Skeletal muscle tissue (tissue), 4 donors: Measurements from ENCODE around the gene PMF1. TPM values are rescaled to one million over a fixed set of nuclear protein-coding genes. Genes with fewer than 3 reads are reported as not detected.

Experiments
- H3K27ac ChIP-seq: one replicate; pipeline ENCODE4 v1.7.0; 2013; ENCODE audit warnings: mild to moderate bottlenecking, low read depth, low read length, inconsistent platforms
- H3K27me3 ChIP-seq, 3 donors: one replicate each; pipeline ENCODE4 v1.7.0; 2013; ENCODE audit warnings: low read length in 3 of 3; ENCODE audit not compliant: control insufficient read depth in 3 of 3, insufficient read depth in 3 of 3
- H3K36me3 ChIP-seq, 3 donors: one replicate each; pipeline ENCODE4 v1.7.0; 2013; ENCODE audit warnings: low read length in 3 of 3; ENCODE audit not compliant: control insufficient read depth in 3 of 3, insufficient read depth in 3 of 3
- H3K4me1 ChIP-seq, 3 donors: one replicate each; pipeline ENCODE4 v1.7.0; 2013; ENCODE audit warnings: low read length in 3 of 3, mild to moderate bottlenecking in 3 of 3; ENCODE audit not compliant: control insufficient read depth in 3 of 3, insufficient read depth in 3 of 3
- H3K4me3 ChIP-seq, 3 donors: one replicate each; pipeline ENCODE4 v1.7.0; 2013; ENCODE audit warnings: low read length in 3 of 3
- H3K9ac ChIP-seq, 3 donors: one replicate each; pipeline ENCODE4 v1.7.0; 2013; ENCODE audit warnings: low read length in 3 of 3, mild to moderate bottlenecking in 3 of 3, moderate library complexity in 2 of 3, low read depth in 1 of 3
- H3K9me3 ChIP-seq, 3 donors: one replicate each; pipeline ENCODE4 v1.7.0; 2013; ENCODE audit warnings: low read length in 3 of 3; ENCODE audit not compliant: control insufficient read depth in 3 of 3
- total RNA-seq: library from RNA; depleted of rRNA; stranded (reverse); fragments of >200 nt; gene quantifications from one replicate; pipeline ENCODE4 v1.2.3, GENCODE V29; 2014
- donor health status: Osteomylitis.

PMF1 gene
- total RNA-seq, 1 donor from 2014 or later, result 50.6 TPM

DNA sequence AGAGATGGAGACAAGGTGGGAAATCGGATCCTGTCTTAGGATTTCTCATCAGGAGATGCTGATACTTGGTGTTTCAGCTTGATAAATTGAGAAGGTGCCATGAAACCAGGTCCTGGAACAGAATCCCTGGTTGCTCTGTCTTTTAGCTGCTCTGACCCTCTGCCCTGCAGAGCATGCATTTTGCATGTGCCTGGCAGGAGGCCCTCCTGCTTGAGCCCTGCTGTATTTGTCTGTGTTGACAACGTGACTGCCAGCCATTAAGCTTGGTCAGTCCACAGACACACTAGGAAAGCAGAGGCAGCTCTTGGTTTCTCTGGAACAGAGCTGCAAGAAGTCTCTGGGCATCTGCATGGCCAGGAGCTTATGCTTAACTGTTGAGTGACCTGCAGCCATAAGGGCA lies 16.4 kb upstream of the PMF1 start:
- Histone ChIP-seq H3K9ac (peak overlapping the region in 2 of 3 donors; percentile 2 to 50), H3K36me3 (peaks cover 8 to 28% (median 18%) of the 10 kb centered on the region in 3 donors), H3K27me3 (no peaks in the 10 kb centered on the region), H3K27ac (no peak overlapping the region), H3K4me1 (peaks cover 24 to 32% (median 28%) of the 10 kb centered on the region in 3 donors), H3K9me3 (no peaks in the 10 kb centered on the region), H3K4me3 (no peak overlapping the region)

DNA sequence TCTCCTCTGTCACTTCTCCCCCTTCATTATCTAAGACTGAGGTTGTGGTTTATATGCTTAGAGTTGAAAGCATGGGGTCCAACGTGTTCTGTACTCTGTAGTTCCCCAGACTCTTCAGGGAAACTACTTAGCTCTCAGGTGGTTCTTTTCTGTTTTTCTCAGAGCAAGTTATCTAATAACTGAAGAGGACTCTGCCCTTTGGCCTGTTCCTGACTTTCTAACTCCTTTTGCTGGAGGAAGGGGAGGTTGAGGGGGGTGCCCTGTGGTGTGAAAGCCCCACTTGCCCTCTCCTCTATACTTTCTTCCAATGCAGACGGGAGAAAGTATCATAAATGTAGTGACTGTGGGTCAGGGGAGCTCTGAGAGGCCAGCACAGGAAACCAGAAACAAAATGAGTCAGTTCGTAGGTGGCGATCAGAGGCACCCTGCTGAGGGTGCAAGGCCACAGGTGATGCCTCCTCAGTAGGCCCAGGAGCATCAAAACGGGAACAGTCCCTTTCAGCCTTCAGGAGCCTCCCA lies 13.9 kb upstream of the PMF1 start:
- Histone ChIP-seq H3K9ac (peak overlapping the region in 1 of 3 donors; percentile 28), H3K4me3 (no peak overlapping the region), H3K27me3 (no peaks in the 10 kb centered on the region), H3K4me1 (peaks cover 23 to 29% (median 29%) of the 10 kb centered on the region in 3 donors), H3K36me3 (peaks cover 8 to 34% (median 29%) of the 10 kb centered on the region in 3 donors), H3K27ac (no peak overlapping the region), H3K9me3 (no peaks in the 10 kb centered on the region)

GRCh38 chr1:156200044-156200443 lies 12.8 kb upstream of the PMF1 start:
- Histone ChIP-seq H3K4me1 (peaks cover 14 to 21% (median 18%) of the 10 kb centered on the region in 3 donors), H3K36me3 (peaks cover 8 to 34% (median 29%) of the 10 kb centered on the region in 3 donors)

GRCh38 chr1:156203331-156203730 lies 9.5 kb upstream of the PMF1 start:
- Histone ChIP-seq H3K27ac (no peak overlapping the region), H3K9ac (no peak overlapping the region), H3K4me3 (no peak overlapping the region), H3K27me3 (no peaks in the 10 kb centered on the region), H3K36me3 (peaks cover 21 to 35% (median 34%) of the 10 kb centered on the region in 3 donors), H3K9me3 (no peaks in the 10 kb centered on the region), H3K4me1 (peaks cover 0 to 6% (median 3%) of the 10 kb centered on the region in 3 donors)

More at GRCh38 chr1:156200044-156200443, 12.8 kb upstream of the PMF1 start:
- H3K27me3 ChIP-seq, result no peaks in the 10 kb centered on the region
- no peak overlapping the region for H3K4me3 ChIP-seq
- no peak overlapping the region for H3K9ac ChIP-seq
- no peak overlapping the region for H3K27ac ChIP-seq
- H3K9me3 ChIP-seq, result no peaks in the 10 kb centered on the region

GRCh38 chr1:156204686-156205085 lies 8.1 kb upstream of the PMF1 start:
- H3K27me3 ChIP-seq, result no peaks in the 10 kb centered on the region

DNA sequence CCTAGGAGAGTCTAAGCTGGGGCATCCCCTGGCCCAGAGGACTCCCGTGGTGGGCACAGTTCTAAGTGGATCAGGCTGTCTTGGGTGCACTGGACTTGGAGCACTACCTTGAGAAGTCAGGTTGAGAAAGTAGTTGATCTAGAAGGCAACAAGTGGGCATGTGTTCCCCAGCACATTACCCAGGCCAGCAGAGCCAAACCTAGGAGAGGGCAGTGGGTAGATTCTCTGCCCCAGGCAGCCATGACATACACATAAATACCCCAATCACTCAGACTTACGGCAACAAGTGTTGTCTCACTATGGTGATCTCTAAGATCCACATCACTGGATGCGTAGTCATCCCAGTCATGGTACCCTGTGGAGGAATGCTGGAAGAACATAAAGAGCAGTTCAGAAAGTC lies 1.6 kb upstream of the PMF1 start:
- H3K4me1 ChIP-seq, result peaks cover 13 to 22% (median 15%) of the 10 kb centered on the region in 3 donors
- no peak overlapping the region for H3K27ac ChIP-seq
- H3K4me3 ChIP-seq, result no peak overlapping the region
- H3K9me3 ChIP-seq, result no peaks in the 10 kb centered on the region
- H3K36me3 ChIP-seq, result peaks cover 24 to 30% (median 26%) of the 10 kb centered on the region in 3 donors
- H3K9ac ChIP-seq, result no peak overlapping the region
- no peaks in the 10 kb centered on the region for H3K27me3 ChIP-seq

More at GRCh38 chr1:156204686-156205085, 8.1 kb upstream of the PMF1 start:
- no peak overlapping the region for H3K4me3 ChIP-seq
- no peak overlapping the region for H3K27ac ChIP-seq
- H3K36me3 ChIP-seq, result peaks cover 21 to 35% (median 31%) of the 10 kb centered on the region in 3 donors
- peaks cover 0 to 6% (median 0%) of the 10 kb centered on the region in 3 donors for H3K4me1 ChIP-seq
- no peaks in the 10 kb centered on the region for H3K9me3 ChIP-seq
- no peak overlapping the region for H3K9ac ChIP-seq

- H3K36me3 ChIP-seq, result peaks cover 21 to 26% (median 24%) of the 10 kb centered on the region in 3 donors
- H3K27me3 ChIP-seq, result no peaks in the 10 kb centered on the region
- no peaks in the 10 kb centered on the region for H3K9me3 ChIP-seq
- peak overlapping the region; percentile 96 for H3K27ac ChIP-seq
- H3K4me1 ChIP-seq, result peaks cover 13 to 22% (median 15%) of the 10 kb centered on the region in 3 donors
- peak overlapping the region; percentile 92 to 99 (median 96) for H3K9ac ChIP-seq
- peak overlapping the region; percentile 92 to 98 (median 96) for H3K4me3 ChIP-seq
Measured at GRCh38 chr1:156212130-156212529, 677 bp upstream of the PMF1 start.

DNA sequence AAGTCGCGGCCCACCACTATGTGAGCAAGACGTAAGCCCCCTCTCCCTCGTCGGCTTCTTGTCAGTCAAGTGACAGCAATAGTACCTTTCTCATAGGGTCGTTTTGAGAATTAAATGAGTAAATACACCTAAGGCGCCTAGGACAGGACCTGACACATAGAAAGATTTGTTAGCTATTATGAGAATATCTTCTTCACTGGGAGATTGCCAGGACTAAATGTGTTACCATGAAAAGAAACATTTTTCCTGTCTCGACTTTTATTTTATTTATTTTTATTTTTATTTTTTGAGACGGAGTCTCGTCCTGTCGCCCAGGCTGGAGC lies 798 bp downstream of the PMF1 start:
- Histone ChIP-seq H3K9ac (peak overlapping the region; percentile 92 to 99 (median 96)), H3K36me3 (peaks cover 14 to 18% (median 18%) of the 10 kb centered on the region in 3 donors), H3K27ac (peak overlapping the region; percentile 96), H3K4me1 (peaks cover 19 to 30% (median 19%) of the 10 kb centered on the region in 3 donors), H3K9me3 (no peaks in the 10 kb centered on the region), H3K4me3 (peak overlapping the region; percentile 92 to 98 (median 96)), H3K27me3 (no peaks in the 10 kb centered on the region)

DNA sequence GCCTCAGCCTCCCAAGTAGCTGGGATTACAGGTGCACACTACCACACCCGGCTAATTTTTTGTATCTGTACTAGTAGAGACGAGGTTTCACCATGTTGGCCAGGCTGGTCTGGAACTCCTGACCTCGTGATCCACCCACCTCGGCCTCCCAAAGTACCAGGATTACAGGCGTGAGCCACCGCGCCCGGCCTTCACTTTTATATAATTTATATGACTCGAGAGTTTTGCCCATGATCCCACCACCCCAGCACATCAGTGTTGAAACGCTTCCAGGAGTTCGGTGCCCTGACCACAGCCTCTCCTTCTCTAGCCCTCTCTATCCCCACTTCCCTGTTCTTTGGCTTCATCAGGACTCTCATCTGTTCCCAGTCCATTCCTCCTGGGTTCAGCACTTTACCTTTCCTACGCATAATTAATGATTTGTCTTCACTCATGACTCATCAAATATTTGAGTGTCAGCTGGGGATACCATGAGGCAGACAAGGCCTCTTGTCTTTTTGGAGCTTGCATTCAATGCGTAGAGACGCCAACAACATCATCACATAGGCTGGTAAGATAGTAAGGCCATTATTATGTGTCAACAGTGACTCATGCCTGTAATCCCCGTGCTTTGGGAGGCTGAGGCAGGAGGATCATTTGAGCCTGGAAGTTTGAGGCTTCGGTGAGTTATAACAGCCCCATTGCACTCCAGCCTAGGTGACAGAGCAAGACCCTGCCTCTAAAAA lies 1.4 kb downstream of the PMF1 start:
- peak overlapping the region; percentile 96 for H3K27ac ChIP-seq
- no peaks in the 10 kb centered on the region for H3K27me3 ChIP-seq
- peak overlapping the region; percentile 92 to 98 (median 96) for H3K4me3 ChIP-seq
- H3K4me1 ChIP-seq, result peaks cover 19 to 30% (median 19%) of the 10 kb centered on the region in 3 donors
- no peaks in the 10 kb centered on the region for H3K9me3 ChIP-seq
- H3K9ac ChIP-seq, result peak overlapping the region; percentile 92 to 99 (median 96)
- H3K36me3 ChIP-seq, result peaks cover 14 to 18% (median 18%) of the 10 kb centered on the region in 3 donors
